Astrocyte (in vitro differentiated cells and primary cell): ENCODE measurements around the gene XPC. TPM values are rescaled to one million over a fixed set of nuclear protein-coding genes. Genes with fewer than 3 reads are reported as not detected.

ENCODE experiments used
- DNase-seq: peaks from one replicate; pipeline ENCODE4 v3.0.0-alpha.2; 2010; ENCODE audit warnings: low read depth
- FAIRE-seq: peaks from 2 replicates; lab custom pipeline; 2011; peaks lifted over from hg19 to GRCh38; lab: Jason Lieb, UNC
- H2AFZ ChIP-seq: 2 replicates; pipeline ENCODE4 v1.6.0; 2012; ENCODE audit warnings: low read depth, low read length, inconsistent platforms
- H3K27ac ChIP-seq: 2 replicates; pipeline ENCODE4 v1.5.1; 2011; ENCODE audit warnings: low read depth, low read length, inconsistent platforms
- H3K27me3 ChIP-seq: 2 replicates; pipeline ENCODE4 v1.6.0; 2011; ENCODE audit warnings: low read length, inconsistent platforms; ENCODE audit not compliant: insufficient read depth
- H3K36me3 ChIP-seq: 2 replicates; pipeline ENCODE4 v1.5.1; 2011; ENCODE audit warnings: low read length, inconsistent platforms; ENCODE audit not compliant: insufficient read depth
- H3K4me1 ChIP-seq: 2 replicates; pipeline ENCODE4 v1.5.1; 2011; ENCODE audit warnings: low read length, inconsistent platforms; ENCODE audit not compliant: insufficient read depth
- H3K4me2 ChIP-seq: 2 replicates; pipeline ENCODE4 v1.6.0; 2012; ENCODE audit warnings: low read length, inconsistent platforms
- H3K4me3 ChIP-seq: 2 replicates; pipeline ENCODE4 v1.5.1; 2011; ENCODE audit warnings: low read depth, mild to moderate bottlenecking, low read length, inconsistent platforms; ENCODE audit not compliant: insufficient read depth
- H3K79me2 ChIP-seq: 2 replicates; pipeline ENCODE4 v1.6.0; 2012; ENCODE audit warnings: mild to moderate bottlenecking, low read length, inconsistent platforms; ENCODE audit not compliant: insufficient read depth
- H3K9ac ChIP-seq: 2 replicates; pipeline ENCODE4 v1.6.0; 2012; ENCODE audit warnings: mild to moderate bottlenecking, low read length, inconsistent platforms
- H3K9me3 ChIP-seq: 2 replicates; pipeline ENCODE4 v1.5.1; 2012; ENCODE audit warnings: low read depth, mild to moderate bottlenecking, low read length, inconsistent platforms; ENCODE audit not compliant: insufficient read depth
- H4K20me1 ChIP-seq: 2 replicates; pipeline ENCODE4 v1.6.0; 2012; ENCODE audit warnings: low read length, inconsistent platforms; ENCODE audit not compliant: insufficient read depth
- H3K27ac Mint-ChIP-seq: one replicate; pipeline ENCODE4 v1.8.0; 2021; ENCODE audit warnings: mild to moderate bottlenecking, mixed read lengths; ENCODE audit not compliant: unreplicated experiment
- H3K27me3 Mint-ChIP-seq: one replicate; pipeline ENCODE4 v1.8.0; 2021; ENCODE audit warnings: low read depth, mixed read lengths; ENCODE audit not compliant: unreplicated experiment
- H3K36me3 Mint-ChIP-seq: one replicate; pipeline ENCODE4 v1.8.0; 2021; ENCODE audit warnings: low read depth, mixed read lengths; ENCODE audit not compliant: unreplicated experiment
- H3K4me1 Mint-ChIP-seq: one replicate; pipeline ENCODE4 v1.8.0; 2021; ENCODE audit warnings: low read depth, mixed read lengths; ENCODE audit not compliant: unreplicated experiment
- H3K4me3 Mint-ChIP-seq: one replicate; pipeline ENCODE4 v1.8.0; 2021; ENCODE audit warnings: mild to moderate bottlenecking, moderate library complexity, mixed read lengths; ENCODE audit not compliant: unreplicated experiment
- H3K9me3 Mint-ChIP-seq: one replicate; pipeline ENCODE4 v1.8.0; 2021; ENCODE audit warnings: mild to moderate bottlenecking, mixed read lengths; ENCODE audit not compliant: unreplicated experiment
- EZH2 ChIP-seq: IDR thresholded peaks from 2 replicates; pipeline ENCODE4 v1.6.1; 2012; ENCODE audit warnings: mild to moderate bottlenecking, low read length, inconsistent platforms; ENCODE audit not compliant: insufficient read depth
- total RNA-seq: library from RNA; stranded (reverse); gene quantifications from 2 replicates; pipeline ENCODE4 v1.2.1, GENCODE V29; 2021
- TF ChIP-seq, protein P1 (sequence below): IDR thresholded peaks from 2 replicates; pipeline ENCODE4 v1.5.1; 2011; ENCODE audit warnings: low read depth, mild to moderate bottlenecking, inconsistent platforms, low read length, moderate library complexity; ENCODE audit not compliant: insufficient read depth

Gene XPC
- total RNA-seq, 1 donor from 2014 or later = 33.6 TPM

DNA sequence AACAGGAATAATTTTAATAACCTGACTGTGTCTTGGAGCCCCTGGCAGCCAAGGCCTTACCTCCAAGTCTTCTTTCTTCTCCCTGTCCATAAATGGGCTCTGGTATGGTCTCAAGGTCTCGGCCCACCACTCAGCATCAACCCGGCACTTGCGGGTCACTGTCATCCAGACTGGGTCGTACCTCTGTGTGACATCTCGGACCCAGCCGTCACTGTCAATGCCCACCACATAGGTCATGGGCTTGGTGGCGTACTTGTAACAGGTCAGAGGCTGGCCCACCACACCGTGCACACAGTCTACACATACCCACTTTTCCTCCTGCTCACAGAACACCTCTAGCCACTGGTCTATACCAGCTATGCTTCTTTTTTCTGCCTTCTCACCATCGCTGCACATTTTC, 20.4 kb downstream of the XPC start:
- no peak for DNase-seq
- H3K27me3 Mint-ChIP-seq = no peaks in the 10 kb centered on the region
- peaks cover 68% of the 10 kb centered on the region for H3K36me3 Mint-ChIP-seq
- Histone ChIP-seq H3K4me1 (no peaks in the 10 kb centered on the region), H3K27me3 (no peaks in the 10 kb centered on the region), H3K27ac (no peak overlapping the region), H3K4me3 (no peak overlapping the region), H3K9ac (no peak overlapping the region), H4K20me1 (peaks cover 24% of the 10 kb centered on the region), H3K79me2 (peaks cover 5% of the 10 kb centered on the region), H2AFZ (no peak overlapping the region), H3K9me3 (peaks cover 2% of the 10 kb centered on the region), H3K4me2 (no peak overlapping the region), H3K36me3 (peaks cover 56% of the 10 kb centered on the region)
- TF ChIP-seq EZH2 = no peak
- TF ChIP-seq, protein P1, sequence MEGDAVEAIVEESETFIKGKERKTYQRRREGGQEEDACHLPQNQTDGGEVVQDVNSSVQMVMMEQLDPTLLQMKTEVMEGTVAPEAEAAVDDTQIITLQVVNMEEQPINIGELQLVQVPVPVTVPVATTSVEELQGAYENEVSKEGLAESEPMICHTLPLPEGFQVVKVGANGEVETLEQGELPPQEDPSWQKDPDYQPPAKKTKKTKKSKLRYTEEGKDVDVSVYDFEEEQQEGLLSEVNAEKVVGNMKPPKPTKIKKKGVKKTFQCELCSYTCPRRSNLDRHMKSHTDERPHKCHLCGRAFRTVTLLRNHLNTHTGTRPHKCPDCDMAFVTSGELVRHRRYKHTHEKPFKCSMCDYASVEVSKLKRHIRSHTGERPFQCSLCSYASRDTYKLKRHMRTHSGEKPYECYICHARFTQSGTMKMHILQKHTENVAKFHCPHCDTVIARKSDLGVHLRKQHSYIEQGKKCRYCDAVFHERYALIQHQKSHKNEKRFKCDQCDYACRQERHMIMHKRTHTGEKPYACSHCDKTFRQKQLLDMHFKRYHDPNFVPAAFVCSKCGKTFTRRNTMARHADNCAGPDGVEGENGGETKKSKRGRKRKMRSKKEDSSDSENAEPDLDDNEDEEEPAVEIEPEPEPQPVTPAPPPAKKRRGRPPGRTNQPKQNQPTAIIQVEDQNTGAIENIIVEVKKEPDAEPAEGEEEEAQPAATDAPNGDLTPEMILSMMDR = no peak
- H3K9me3 Mint-ChIP-seq = peaks cover 10% of the 10 kb centered on the region
- FAIRE-seq = no peak
- H3K4me3 Mint-ChIP-seq = no peak overlapping the region
- no peaks in the 10 kb centered on the region for H3K4me1 Mint-ChIP-seq
- H3K27ac Mint-ChIP-seq = no peak overlapping the region

DNA sequence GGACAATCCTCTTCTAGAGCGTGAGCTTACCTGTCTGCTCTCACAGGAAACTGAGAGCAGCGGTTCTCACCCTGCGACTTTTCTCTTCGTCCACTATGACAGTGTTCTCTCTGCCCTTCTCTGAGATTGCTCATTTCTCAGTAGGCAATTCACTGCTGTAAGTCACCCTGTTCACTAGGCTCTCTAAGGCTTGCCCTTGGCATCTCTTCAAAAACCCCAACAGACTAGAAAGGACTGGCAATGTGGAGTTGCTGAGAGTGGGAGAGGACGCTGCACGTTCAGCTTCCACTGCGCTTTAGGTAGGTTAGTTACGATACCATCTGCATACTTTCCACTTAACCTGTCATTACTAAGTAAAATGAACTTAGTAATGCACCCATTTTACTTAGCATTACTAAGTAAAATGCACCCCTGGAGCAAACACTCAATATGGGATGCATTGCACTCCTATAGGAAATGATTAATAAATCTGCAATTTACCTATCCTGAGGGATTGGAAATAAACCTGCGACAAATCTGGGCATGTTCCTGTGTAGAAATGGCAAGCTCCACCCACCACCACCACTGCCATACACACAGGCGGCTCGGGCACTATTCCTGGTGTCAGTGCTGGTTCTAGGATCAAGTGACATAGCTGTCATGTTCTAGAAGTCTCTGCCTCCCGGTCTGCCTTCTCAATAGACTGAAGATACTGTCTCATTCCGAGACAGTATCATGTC, 21.4 kb downstream of the XPC start:
- peaks cover 2% of the 10 kb centered on the region for H3K79me2 ChIP-seq
- H3K36me3 Mint-ChIP-seq = peaks cover 62% of the 10 kb centered on the region
- H3K27me3 Mint-ChIP-seq = no peaks in the 10 kb centered on the region
- no peak overlapping the region for H2AFZ ChIP-seq
- peaks cover 2% of the 10 kb centered on the region for H3K9me3 ChIP-seq
- H3K9me3 Mint-ChIP-seq = peaks cover 10% of the 10 kb centered on the region
- peaks cover 33% of the 10 kb centered on the region for H4K20me1 ChIP-seq
- H3K4me2 ChIP-seq = no peak overlapping the region
- no peaks in the 10 kb centered on the region for H3K4me1 Mint-ChIP-seq
- H3K4me3 Mint-ChIP-seq = no peak overlapping the region
- H3K4me1 ChIP-seq = no peaks in the 10 kb centered on the region
- DNase-seq (no peak), FAIRE-seq (no peak)
- no peak overlapping the region for H3K4me3 ChIP-seq
- TF ChIP-seq, protein P1 = no peak
- no peak for TF ChIP-seq EZH2
- H3K36me3 ChIP-seq = peaks cover 52% of the 10 kb centered on the region
- H3K27ac Mint-ChIP-seq = no peak overlapping the region
- H3K27ac ChIP-seq = no peak overlapping the region
- H3K9ac ChIP-seq = no peak overlapping the region
- no peaks in the 10 kb centered on the region for H3K27me3 ChIP-seq

DNA sequence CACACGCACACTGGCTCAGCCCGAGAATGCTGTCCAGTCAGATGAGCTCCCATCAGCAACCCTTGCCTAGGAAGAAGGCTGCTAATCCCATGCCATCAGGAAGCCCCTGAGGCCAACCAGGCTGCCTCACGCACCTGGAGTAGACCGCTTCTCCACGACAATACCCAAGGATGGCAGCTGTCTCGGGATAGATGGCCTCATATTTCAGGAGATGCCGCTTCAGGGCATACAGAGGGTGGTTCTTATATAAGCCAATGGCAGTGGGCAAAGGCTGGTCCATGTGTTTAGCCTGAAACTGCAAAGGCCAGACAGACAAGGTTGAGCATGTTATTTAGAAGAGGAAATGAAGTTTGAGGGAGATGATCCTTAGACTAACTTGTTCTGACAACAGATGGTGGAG, 22.2 kb downstream of the XPC start:
- DNase-seq (no peak), FAIRE-seq (no peak)
- Histone ChIP-seq H3K4me2 (no peak overlapping the region), H3K9me3 (no peaks in the 10 kb centered on the region), H3K9ac (no peak overlapping the region), H3K4me1 (no peaks in the 10 kb centered on the region), H3K79me2 (peaks cover 2% of the 10 kb centered on the region), H3K36me3 (peaks cover 55% of the 10 kb centered on the region), H3K27me3 (no peaks in the 10 kb centered on the region), H3K4me3 (no peak overlapping the region), H4K20me1 (peaks cover 33% of the 10 kb centered on the region), H3K27ac (no peak overlapping the region), H2AFZ (no peak overlapping the region)
- Mint-ChIP-seq H3K27me3 (no peaks in the 10 kb centered on the region), H3K4me1 (no peaks in the 10 kb centered on the region), H3K36me3 (peaks cover 54% of the 10 kb centered on the region), H3K27ac (no peak overlapping the region), H3K9me3 (peaks cover 3% of the 10 kb centered on the region), H3K4me3 (no peak overlapping the region)
- TF ChIP-seq EZH2 = no peak
- TF ChIP-seq, protein P1 = no peak
